CD1c-positive myeloid dendritic cell (primary cell): Measurements from ENCODE around the gene NFATC4.
A peak's percentile ranks its signal among the peaks of the same experiment; 100 is the strongest.

ENCODE experiments used
- DNase-seq: peaks from one replicate; pipeline ENCODE4 v3.0.0-alpha.2; 2016; ENCODE audit errors: extremely low spot score

NFATC4 gene

DNA sequence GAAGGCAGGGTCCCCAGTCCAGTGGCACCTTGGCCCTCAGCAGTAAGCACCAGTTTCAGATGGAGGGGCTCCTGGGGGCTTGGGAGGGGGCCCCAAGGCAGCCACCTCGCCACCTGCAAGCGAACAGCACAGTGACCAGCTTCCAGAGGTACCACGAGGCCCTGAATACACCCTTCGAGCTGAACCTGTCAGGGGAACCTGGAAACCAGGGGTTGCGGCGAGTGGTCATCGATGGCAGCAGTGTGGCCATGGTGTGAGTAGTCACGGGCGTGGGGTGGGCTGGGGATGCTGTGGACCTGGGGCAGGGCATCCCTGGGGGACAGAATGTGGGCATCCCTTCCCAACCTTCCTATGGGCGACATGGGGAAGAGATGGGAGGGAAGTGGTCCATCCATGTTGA is 42.0 kb downstream of the NFATC4 start:
- no peak for DNase-seq

GRCh38 chr14:24411443-24412389 is 43.7 kb downstream of the NFATC4 start:
- DNase-seq = peak; percentile 53

GRCh38 chr14:24414077-24414476 is 46.1 kb downstream of the NFATC4 start:
- DNase-seq = no peak

GRCh38 chr14:24414732-24415420 is 46.9 kb downstream of the NFATC4 start:
- no peak for DNase-seq

DNA sequence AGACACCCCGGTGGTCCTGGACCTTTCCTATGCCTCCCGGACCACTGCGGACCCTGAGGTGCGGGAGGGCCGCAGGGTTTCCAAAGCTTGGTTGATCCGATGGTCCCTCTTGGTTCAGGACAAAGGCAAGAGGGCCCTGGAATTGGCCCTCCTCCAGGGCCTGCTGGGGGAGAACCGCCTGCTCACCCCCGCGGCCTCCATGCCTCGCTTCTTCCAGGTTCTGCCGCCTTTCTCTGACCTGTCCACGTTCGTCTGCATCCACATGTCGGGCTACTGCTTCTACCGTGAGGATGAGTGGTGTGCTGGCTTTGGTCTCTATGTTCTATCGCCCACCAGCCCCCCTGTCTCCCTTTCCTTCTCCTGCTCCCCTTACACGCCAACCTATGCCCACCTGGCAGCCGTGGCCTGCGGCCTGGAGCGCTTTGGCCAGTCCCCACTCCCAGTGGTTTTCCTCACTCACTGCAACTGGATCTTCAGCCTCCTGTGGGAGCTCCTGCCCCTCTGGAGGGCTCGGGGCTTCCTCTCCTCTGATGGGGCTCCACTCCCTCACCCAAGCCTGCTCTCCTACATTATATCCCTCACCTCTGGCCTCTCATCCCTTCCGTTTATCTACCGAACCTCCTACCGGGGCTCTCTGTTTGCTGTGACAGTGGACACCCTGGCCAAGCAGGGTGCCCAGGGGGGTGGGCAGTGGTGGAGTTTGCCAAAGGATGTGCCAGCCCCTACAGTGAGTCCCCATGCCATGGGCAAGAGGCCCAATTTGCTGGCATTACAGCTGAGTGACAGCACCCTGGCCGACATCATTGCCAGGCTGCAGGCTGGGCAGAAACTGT is 47.7 kb downstream of the NFATC4 start:
- no peak for DNase-seq

DNA sequence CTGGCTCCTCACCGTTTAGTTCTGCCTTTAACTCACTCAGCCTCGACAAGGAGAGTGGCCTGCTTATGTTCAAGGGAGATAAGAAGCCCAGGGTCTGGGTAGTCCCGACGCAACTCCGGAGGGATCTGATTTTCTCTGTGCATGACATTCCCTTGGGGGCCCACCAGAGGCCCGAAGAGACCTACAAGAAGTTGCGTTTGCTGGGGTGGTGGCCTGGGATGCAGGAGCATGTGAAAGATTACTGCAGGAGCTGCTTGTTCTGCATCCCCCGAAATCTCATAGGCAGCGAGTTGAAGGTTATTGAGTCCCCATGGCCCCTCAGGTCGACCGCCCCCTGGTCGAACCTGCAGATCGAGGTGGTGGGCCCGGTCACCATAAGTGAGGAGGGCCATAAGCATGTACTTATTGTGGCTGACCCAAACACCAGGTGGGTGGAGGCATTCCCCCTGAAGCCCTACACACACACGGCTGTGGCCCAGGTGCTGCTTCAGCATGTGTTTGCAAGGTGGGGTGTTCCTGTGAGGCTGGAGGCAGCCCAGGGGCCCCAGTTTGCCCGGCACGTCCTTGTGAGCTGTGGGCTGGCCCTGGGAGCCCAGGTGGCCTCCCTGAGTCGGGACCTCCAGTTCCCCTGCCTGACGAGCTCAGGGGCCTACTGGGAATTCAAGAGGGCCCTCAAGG is 48.4 kb downstream of the NFATC4 start:
- DNase-seq = no peak

DNA sequence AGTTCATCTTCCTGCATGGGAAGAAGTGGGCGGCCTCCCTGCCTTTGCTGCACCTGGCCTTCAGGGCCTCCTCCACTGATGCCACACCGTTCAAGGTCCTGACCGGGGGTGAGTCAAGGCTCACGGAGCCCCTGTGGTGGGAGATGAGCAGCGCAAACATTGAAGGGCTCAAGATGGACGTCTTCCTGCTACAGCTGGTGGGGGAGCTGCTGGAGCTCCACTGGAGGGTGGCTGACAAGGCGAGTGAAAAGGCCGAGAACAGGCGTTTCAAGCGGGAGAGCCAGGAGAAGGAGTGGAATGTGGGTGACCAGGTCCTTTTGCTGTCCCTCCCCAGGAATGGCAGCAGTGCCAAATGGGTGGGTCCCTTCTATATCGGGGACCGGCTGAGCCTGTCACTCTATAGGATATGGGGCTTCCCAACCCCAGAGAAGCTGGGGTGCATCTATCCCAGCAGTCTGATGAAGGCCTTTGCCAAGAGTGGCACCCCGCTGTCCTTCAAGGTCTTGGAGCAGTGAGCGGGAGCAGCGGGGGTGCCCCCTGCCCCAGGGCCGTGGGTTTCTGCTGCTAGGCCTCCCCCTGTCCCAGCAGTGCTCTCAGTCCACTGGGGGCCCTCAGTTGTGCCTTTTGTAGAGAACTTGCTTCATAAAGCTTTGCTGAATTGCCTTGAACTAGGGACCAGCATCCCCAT is 49.1 kb downstream of the NFATC4 start:
- no peak for DNase-seq

DNA sequence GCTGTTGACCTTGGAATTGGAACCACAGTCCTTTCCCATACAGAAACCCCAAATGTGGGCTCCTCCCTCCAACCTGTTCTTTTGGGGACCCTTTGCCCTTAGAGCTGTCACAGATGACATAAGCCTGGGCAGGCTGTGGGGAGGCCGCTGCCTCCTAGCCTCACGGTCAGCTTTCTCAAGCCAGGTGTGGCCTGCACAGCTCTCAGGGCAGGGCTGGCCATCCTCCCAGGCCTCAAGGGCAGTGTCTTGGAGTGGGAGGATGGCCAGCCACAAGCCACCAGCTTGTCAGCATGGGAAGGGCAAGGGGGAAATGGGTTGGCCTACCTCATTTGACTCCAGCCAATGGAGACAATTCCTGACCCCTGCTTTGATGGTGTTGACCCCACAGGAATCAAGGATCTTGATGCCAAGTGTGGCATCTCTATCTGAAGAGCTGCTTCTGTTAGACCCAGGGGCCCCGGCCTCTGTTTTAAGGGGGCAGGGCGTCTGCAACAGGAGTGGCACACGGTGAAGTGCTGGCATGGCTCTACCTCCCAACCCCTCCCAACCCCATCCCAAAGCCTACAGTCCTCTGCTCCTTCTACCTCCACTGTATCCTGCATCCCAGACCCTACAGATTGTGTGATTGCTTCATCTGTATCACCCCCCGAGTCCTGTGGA is 50.0 kb downstream of the NFATC4 start:
- no peak for DNase-seq

DNA sequence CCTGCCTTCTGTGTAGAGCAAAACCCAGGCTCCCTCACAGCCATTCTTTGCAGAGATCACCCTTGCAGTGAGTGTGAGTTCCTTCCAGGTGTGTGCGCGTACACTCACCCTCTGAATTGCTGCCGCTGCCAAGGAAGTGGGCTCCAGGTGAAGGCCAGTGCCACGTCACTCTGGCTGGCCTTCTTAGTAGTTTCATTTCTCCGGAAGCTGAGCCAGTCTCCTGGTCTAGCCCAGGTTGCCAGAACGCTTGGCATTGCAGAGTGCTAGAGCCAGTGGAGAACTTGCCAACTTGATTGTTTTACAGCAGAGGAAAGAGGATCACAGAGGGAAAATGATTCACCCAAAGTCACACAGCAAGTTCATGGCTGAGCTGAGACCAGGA is 50.5 kb downstream of the NFATC4 start:
- DNase-seq = no peak

DNA sequence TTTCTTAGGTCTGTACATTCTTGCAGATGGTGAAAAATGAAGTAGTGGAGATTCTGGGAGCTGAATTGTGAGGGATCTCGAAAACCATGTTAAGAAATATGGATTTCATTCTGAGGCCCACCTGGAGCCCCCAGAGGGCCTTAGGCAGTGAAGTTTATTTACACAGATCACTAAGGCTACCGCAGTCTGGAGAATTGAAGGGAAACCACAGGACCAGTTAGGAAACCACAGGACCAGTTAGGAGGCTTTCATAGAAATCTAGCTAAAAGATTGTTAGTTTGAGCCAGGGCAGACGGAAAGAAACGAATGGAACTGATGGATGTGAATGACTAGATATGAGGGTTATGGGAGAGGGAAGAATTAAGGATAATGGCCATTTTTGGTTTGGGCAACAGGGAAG is 54.3 kb downstream of the NFATC4 start:
- no peak for DNase-seq

- no peak for DNase-seq
These were observed 55.0 kb downstream of the NFATC4 start for GRCh38 chr14:24422694-24423601.

GRCh38 chr14:24425704-24426103 is 57.7 kb downstream of the NFATC4 start:
- peak; percentile 40 for DNase-seq

- no peak for DNase-seq
These were observed 58.3 kb downstream of the NFATC4 start for GRCh38 chr14:24426150-24426911.

DNA sequence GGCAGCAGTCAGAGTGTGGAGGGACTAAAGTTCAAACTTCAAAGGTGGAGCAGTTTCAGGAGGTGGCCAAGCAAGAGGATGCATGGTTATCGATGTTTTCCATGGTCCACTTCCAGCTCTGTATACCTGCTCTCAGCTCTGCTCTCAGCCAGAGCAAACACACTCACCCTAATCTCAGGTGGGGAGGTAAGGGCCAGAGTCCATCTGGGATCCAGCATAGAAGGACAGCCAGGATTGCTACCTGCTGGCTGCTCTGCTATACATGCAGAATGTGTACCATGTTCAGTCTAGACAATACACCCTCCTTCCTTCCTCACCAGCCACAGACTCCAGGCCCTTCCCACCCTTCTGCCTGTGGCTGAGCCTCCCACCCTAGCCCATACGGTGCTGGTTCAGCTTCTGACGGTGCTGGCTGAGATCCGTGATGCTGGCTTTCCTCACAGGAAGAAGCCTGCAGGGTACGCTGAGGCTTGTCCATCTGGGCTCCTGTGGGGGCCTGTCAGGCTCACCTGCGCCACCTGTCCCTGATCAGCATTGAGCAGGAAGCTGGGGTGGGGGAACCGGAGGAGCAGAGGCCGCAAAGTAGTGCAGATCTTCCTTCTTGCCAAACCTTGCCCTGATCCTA is 59.0 kb downstream of the NFATC4 start:
- no peak for DNase-seq

- DNase-seq = no peak
These were observed 59.8 kb downstream of the NFATC4 start for GRCh38 chr14:24427537-24428508.

DNA sequence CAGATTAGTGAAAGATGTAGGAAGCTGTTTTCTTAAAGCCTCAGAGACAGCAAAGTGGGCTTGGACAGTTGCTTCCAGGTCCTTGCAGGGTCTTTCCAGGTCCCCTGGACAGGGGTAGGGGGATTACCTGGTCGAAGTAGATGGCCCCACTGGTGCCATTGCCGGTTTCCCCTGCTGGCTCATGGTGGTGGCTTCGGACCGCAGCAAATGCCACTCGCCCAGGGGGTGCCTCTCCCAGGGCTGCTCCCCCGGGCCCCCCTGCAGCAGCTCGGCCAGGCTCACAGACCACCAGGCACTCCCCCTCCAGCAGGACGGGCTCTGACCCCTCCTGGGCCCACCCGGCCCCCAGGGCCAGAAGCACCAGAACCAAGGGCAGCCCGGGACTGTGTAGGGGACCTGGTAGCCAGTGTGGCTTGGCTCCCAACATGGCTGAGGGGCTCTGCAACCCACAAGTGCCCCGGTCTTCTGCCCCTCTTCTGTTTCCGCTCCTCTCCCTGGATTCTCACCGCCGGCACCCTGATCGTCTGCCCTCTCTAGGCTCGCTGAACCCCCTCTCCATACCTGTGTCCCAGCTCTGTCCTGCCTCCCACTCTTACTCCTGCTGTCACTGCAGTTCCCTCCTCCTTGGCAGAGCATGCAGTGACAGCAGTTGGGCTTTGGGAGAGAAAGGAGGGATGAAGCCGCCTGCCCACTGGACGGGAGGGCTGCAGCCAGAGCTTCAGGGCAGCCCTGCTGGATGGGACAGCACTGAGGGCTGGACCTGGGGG is 60.8 kb downstream of the NFATC4 start:
- DNase-seq = no peak
